Activated CD8-positive, alpha-beta memory T cell treated with anti-CD3 and anti-CD28 coated beads for 24 hours (primary cell): ENCODE data around the gene STXBP2.
"Not testable (repeated sequence)": the region's sequence is repeated elsewhere in the genome, so short reads cannot be mapped to it uniquely, and the experiment has no call there.

ENCODE experiments used
- DNase-seq: peaks from one replicate; pipeline ENCODE4 v3.0.0-alpha.2; 2020

The STXBP2 gene

GRCh38 chr19:7635670-7636069 is 1.2 kb upstream of the STXBP2 start:
- no peak for DNase-seq

GRCh38 chr19:7636317-7636690 is 606 bp upstream of the STXBP2 start:
- DNase-seq = no peak

- DNase-seq = no peak
These were observed 705 bp downstream of the STXBP2 start for GRCh38 chr19:7637374-7638256.

- no peak for DNase-seq
These were observed 2.0 kb downstream of the STXBP2 start for GRCh38 chr19:7638802-7639465.

- DNase-seq = no peak
These were observed 3.0 kb downstream of the STXBP2 start for GRCh38 chr19:7639863-7640348.

GRCh38 chr19:7640803-7641202 is 3.9 kb downstream of the STXBP2 start:
- DNase-seq = no peak

- DNase-seq = no peak
These were observed 4.7 kb downstream of the STXBP2 start for GRCh38 chr19:7641290-7642276.

- DNase-seq = no peak
These were observed 5.6 kb downstream of the STXBP2 start for GRCh38 chr19:7642295-7643030.

GRCh38 chr19:7643031-7643415 is 6.1 kb downstream of the STXBP2 start:
- no peak for DNase-seq

- not testable (repeated sequence) for DNase-seq
These were observed 7.0 kb downstream of the STXBP2 start for GRCh38 chr19:7643629-7644549.

GRCh38 chr19:7644550-7644877 is 7.6 kb downstream of the STXBP2 start:
- DNase-seq = no peak

- DNase-seq = no peak
These were observed 8.3 kb downstream of the STXBP2 start for GRCh38 chr19:7645163-7645562.

GRCh38 chr19:7645656-7646425 is 8.9 kb downstream of the STXBP2 start:
- DNase-seq = no peak

GRCh38 chr19:7646426-7646700 is 9.5 kb downstream of the STXBP2 start:
- DNase-seq = no peak

GRCh38 chr19:7647156-7647555 is 10.2 kb downstream of the STXBP2 start:
- DNase-seq = no peak

GRCh38 chr19:7648265-7649014 is 11.5 kb downstream of the STXBP2 start:
- DNase-seq = no peak

- no peak for DNase-seq
These were observed 13.2 kb downstream of the STXBP2 start for GRCh38 chr19:7650148-7650547.

- peak; percentile 96 for DNase-seq
These were observed 15.2 kb downstream of the STXBP2 start for GRCh38 chr19:7652061-7652641.

- no peak for DNase-seq
These were observed 17.5 kb downstream of the STXBP2 start for GRCh38 chr19:7654401-7654800.

- no peak for DNase-seq
These were observed 18.7 kb downstream of the STXBP2 start for GRCh38 chr19:7655581-7655980.
